Myocyte (in vitro differentiated cells): ENCODE measurements around the gene KIF1B. TPM values are rescaled to one million over a fixed set of nuclear protein-coding genes. Genes with fewer than 3 reads are reported as not detected.
"Not testable (repeated sequence)": the region's sequence is repeated elsewhere in the genome, so short reads cannot be mapped to it uniquely, and the experiment has no call there.

Experiments
- DNase-seq: peaks from one replicate; pipeline ENCODE4 v3.0.0-alpha.2; 2012; ENCODE audit warnings: low read depth
- microRNA counts: library from miRNA; unstranded; fragments of <30 nt; microRNA quantifications from one replicate; lab custom pipeline; 2016
- microRNA-seq: library from miRNA; unstranded; fragments of <30 nt; microRNA quantifications from one replicate; pipeline ENCODE4, GENCODE V29; 2016
- total RNA-seq: library from RNA; depleted of rRNA; stranded (reverse); fragments of >200 nt; gene quantifications from 2 replicates; pipeline ENCODE4 v1.2.3, GENCODE V29; 2014

KIF1B gene
- total RNA-seq, 1 donor from 2014 or later, result 155 TPM

DNA sequence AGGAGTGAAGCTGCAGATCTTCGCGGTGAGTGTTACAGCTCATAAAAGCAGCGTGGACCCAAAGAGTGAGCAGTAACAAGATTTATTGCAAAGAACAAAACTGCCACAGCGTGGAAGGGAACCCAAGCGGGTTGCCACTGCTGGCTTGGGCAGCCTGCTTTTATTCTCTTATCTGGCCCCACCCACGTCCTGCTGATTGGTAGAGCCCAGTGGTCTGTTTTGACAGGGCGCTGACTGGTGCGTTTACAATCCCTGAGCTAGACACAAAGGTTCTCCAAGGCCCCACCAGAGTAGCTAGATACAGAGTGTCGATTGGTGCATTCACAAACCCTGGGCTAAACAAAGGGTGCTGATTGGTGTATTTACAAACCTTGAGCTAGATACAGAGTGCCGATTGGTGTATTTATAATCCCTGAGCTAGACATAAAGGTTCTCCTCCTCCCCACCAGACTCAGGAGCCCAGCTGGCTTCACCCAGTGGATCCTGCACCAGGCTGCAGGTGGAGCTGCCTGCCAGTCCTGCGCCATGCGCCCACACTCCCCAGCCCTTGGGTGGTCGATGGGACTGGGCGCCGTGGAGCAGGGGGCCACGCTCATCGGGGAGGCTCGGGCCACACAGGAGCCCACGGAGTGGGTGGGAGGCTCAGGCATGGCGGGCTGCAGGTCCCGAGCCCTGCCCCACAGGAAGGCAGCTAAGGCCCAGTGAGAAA, 215.6 kb downstream of the KIF1B start:
- DNase-seq, result not testable (repeated sequence)

DNA sequence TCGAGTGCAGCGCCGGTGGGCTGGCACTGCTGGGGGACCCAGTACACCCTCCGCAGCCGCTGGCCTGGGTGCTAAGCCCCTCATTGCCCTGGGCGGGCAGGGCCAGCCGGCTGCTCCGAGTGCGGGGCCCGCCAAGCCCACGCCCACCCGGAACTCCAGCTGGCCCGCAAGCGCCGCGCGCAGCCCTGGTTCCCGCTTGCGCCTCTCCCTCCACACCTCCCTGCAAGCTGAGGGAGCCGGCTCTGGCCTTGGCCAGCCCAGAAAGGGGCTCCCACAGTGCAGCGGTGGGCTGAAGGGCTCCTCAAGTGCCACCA, 216.1 kb downstream of the KIF1B start:
- DNase-seq, result not testable (repeated sequence)

DNA sequence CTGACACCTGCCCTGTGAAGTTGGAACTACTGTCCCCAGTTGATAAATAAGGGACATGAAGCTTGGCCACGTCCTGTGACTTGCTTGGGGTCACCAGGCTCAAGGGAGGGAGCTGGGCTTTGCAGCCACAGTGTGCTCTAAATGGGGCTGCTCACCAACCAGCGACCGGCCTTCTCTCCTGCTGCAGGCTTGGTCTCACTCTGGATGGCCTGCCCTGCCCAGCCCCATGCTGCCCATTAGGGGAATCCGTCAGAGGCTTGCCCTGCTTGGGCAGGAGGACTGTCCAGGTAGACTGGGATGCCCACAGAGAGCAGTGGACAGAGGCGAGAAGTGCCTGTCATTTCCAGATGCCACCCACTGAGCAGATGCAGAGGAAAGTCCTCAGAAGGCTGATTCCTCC, 218.6 kb downstream of the KIF1B start:
- no peak for DNase-seq

DNA sequence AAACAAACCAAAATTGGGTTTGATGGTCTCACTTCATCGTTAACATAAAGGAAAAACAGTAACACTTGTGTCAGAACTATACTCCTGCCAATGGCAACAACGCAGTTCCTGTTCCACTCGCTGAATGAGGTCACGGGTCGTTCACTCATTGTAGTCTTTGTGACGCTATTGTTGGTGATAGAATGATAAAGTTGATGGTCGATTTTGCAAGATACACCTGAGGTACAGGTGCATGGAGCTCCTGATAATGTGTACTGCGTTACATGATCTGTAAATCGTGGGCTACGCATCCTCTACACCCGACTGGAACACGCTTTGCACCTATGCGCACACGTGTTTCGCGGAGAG, 219.5 kb downstream of the KIF1B start:
- DNase-seq, result no peak

DNA sequence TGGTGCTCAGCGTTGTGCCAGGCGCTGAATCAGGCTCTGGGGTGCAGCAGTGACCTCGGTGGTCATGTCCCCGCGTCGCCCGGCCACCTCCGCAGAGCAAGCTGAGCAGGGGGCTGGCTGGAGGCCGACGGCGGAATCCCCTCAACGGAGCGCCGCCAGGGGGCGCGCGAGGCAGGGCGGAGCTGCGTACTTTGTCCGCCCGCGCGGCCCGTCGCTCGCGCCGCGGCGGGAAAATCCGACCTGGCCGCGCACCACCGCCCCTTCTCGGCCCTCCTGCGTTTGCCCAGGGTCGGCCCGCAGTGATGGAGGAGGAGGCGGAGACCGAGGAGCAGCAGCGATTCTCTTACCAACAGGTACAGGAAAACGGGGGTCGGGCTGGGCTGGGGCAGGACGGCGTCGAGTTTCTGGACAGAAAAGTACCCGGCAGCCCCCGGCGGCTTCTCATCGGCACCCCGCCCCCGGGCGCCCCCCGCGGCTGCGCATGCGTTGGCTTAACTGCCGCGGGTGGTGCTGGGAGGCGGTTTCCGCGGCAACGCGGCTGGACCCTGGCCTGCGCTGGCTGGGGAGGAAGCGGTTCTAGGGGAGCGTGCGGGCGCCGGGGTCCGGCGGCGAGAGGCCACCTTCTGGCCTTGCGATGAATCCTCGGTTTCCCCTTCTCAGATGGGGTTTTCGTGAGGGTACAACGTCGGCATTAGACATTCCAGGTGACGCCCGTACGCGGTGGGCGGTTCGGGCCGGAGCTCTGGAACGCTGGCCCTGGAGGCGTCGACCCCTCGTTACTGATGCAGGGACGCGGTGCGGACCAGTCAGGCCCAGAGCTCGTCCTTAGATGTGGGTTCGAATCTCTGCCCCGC, 220.1 kb downstream of the KIF1B start, which contains the start of gene CENPS:
CENPS (plus strand) TSS at position 218 of the 854 bp plus-strand sequence; CDS start at position 303, 85 bp downstream.
- DNase-seq, result peak; percentile 93

MicroRNAs encoded within 50 kb of the gene (microRNA counts, 767-probe panel; counts per million panel counts)
- microRNA hsa-miR-1273d (lab: Ali Mortazavi, UCI), result not detected

Small RNA genes lying within 50 kb of the gene (microRNA-seq; reads per million reads assigned to microRNA genes)
- not detected for gene MIR1273D

Other genes starting within 250 kb of the KIF1B start
- gene RBP7, start 213.3 kb upstream of the KIF1B start, total RNA-seq, result not detected in 2 replicates
- 29.1 and 41.3 TPM in 2 replicates for gene UBE4B, start 177.6 kb upstream of the KIF1B start, total RNA-seq
- 165 and 186 TPM in 2 replicates for gene PGD, start 188.5 kb downstream of the KIF1B start, total RNA-seq
- gene CENPS, start 219.9 kb downstream of the KIF1B start, total RNA-seq, result 4.0 and 4.7 TPM in 2 replicates
- not detected in 2 replicates for gene CORT, start 239.5 kb downstream of the KIF1B start, total RNA-seq